Measurements from ENCODE around the gene PLEKHG4B.

The PLEKHG4B gene

GRCh38 chr5:172841-173251 lies 80.9 kb downstream of the PLEKHG4B start:
- DNase-seq: no peak

GRCh38 chr5:173392-174290 lies 81.7 kb downstream of the PLEKHG4B start:
- DNase-seq: no peak

GRCh38 chr5:174291-174600 lies 82.3 kb downstream of the PLEKHG4B start:
- DNase-seq: no peak

- no peak for DNase-seq
Observed at GRCh38 chr5:174876-175465, 83.0 kb downstream of the PLEKHG4B start.

- no peak for DNase-seq
Observed at GRCh38 chr5:176296-176823, 84.4 kb downstream of the PLEKHG4B start.

GRCh38 chr5:178110-178509 lies 86.1 kb downstream of the PLEKHG4B start:
- no peak for DNase-seq

GRCh38 chr5:179401-179800 lies 87.4 kb downstream of the PLEKHG4B start:
- DNase-seq: no peak

GRCh38 chr5:180286-180918 lies 88.4 kb downstream of the PLEKHG4B start:
- no peak for DNase-seq

GRCh38 chr5:181160-181559 lies 89.2 kb downstream of the PLEKHG4B start:
- no peak for DNase-seq

- DNase-seq: no peak
Observed at GRCh38 chr5:181566-181965, 89.6 kb downstream of the PLEKHG4B start.

GRCh38 chr5:182126-182525 lies 90.2 kb downstream of the PLEKHG4B start:
- no peak for DNase-seq

- no peak for DNase-seq
Observed at GRCh38 chr5:184471-184870, 92.5 kb downstream of the PLEKHG4B start.

- no peak for DNase-seq
Observed at GRCh38 chr5:185095-186070, 93.4 kb downstream of the PLEKHG4B start.

- DNase-seq: no peak
Observed at GRCh38 chr5:186091-187041, 94.4 kb downstream of the PLEKHG4B start.

GRCh38 chr5:187042-187431 lies 95.1 kb downstream of the PLEKHG4B start:
- DNase-seq: no peak

GRCh38 chr5:187617-188451 lies 95.9 kb downstream of the PLEKHG4B start:
- DNase-seq: no peak

- peak; percentile 94 for DNase-seq
Observed at GRCh38 chr5:188488-189481, 96.8 kb downstream of the PLEKHG4B start.

GRCh38 chr5:189486-189885 lies 97.5 kb downstream of the PLEKHG4B start:
- DNase-seq: no peak

- no peak for DNase-seq
Observed at GRCh38 chr5:189976-190365, 98.0 kb downstream of the PLEKHG4B start.

All from activated CD8-positive, alpha-beta memory T cell treated with anti-CD3 and anti-CD28 coated beads for 24 hours (primary cell).